Fibroblast of mammary gland (primary cell): ENCODE data around the gene PRKAG2.

Source experiments
- DNase-seq: peaks from one replicate; pipeline ENCODE4 v3.0.0-alpha.2; 2010; ENCODE audit warnings: low read depth
- H3K4me3 ChIP-seq: 2 replicates; pipeline ENCODE4 v1.5.1; 2011; ENCODE audit warnings: low read depth, mild to moderate bottlenecking, low read length, moderate library complexity; ENCODE audit not compliant: control insufficient read depth
- TF ChIP-seq, protein P1 (sequence below): conservative IDR thresholded peaks from 2 replicates; pipeline ENCODE4 v1.5.1; 2011; ENCODE audit warnings: low read depth, low read length, inconsistent platforms; ENCODE audit not compliant: control insufficient read depth, insufficient read depth

PRKAG2 gene

DNA sequence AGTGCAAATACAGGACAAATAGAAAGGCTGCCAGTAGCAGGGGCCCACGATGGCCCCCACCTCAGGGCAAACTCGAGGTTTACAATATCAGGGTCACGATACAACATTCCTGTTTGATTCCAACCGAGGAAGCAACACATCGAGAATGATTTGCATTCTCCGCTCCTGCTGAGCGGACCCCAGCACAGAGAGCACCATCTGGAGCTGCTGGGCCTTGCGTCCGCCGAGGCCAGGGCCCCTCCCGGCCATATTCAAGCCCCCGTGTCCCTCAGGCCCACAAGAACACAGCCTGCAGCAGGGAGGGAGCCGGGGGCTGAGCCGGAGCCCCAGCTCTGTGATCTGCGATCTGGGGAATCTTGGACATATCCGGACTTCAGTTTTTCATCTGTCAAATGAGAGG lies 84.3 kb downstream of the PRKAG2 start:
- no peak for DNase-seq
- TF ChIP-seq, protein P1, sequence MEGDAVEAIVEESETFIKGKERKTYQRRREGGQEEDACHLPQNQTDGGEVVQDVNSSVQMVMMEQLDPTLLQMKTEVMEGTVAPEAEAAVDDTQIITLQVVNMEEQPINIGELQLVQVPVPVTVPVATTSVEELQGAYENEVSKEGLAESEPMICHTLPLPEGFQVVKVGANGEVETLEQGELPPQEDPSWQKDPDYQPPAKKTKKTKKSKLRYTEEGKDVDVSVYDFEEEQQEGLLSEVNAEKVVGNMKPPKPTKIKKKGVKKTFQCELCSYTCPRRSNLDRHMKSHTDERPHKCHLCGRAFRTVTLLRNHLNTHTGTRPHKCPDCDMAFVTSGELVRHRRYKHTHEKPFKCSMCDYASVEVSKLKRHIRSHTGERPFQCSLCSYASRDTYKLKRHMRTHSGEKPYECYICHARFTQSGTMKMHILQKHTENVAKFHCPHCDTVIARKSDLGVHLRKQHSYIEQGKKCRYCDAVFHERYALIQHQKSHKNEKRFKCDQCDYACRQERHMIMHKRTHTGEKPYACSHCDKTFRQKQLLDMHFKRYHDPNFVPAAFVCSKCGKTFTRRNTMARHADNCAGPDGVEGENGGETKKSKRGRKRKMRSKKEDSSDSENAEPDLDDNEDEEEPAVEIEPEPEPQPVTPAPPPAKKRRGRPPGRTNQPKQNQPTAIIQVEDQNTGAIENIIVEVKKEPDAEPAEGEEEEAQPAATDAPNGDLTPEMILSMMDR, result no peak
- H3K4me3 ChIP-seq, result no peak overlapping the region

DNA sequence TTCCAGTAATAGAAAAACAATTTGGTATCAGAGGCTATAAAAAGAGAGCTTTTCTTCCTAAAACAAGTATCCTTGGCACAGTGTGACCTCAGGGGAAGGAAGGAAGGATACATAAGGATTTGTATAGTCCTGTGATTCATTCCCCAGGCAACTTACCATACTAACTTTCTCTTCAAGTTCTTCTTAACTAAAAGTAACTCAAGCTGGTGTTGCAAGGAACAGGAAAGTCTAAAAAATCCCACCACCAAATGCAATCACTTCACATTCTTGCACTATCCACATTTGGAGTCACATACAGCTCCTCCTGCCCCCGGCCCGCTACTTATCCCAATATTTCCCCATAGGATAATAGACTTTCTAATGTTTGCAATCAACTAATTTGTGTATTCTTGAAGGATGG lies 84.8 kb downstream of the PRKAG2 start:
- no peak for DNase-seq
- TF ChIP-seq, protein P1, result no peak
- H3K4me3 ChIP-seq, result no peak overlapping the region

DNA sequence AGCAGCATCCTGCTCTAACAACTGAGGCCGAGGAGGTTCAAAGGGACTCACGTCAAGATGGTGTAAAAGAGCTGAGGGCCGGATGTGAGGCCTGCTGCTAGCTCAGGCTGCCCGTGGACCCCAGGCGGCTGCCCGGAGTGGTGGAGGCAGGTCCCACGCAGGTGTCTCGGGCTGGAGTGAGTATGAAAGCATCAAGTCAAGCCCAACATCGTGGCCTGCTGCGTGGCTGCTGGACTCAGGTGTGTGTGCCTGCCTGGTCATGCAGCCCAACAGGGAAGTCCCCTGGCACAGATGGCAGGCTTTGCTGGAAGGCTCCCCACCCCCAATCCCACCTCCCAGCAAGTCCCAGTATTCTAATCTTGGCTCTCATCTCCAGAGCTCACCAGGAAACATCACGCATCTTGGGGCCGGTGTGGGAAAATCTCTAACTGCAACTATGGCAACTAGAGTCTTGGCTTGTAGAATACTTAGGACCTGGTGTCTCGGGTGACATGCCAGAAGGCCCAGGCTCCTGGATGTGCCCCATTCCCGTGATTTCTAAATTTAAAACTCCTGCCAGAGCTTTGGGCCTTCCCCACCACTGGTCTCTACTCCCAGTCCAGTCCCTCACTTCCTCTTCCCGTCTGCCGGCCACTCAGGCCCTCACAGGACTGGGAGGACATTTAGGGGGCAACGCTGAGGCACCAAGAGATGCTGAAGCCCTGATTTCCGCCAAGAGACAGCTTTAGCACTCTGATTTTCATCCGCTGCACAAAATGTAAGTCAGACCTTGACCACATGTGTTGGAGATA lies 85.9 kb downstream of the PRKAG2 start:
- H3K4me3 ChIP-seq, result no peak overlapping the region
- DNase-seq, result no peak

DNA sequence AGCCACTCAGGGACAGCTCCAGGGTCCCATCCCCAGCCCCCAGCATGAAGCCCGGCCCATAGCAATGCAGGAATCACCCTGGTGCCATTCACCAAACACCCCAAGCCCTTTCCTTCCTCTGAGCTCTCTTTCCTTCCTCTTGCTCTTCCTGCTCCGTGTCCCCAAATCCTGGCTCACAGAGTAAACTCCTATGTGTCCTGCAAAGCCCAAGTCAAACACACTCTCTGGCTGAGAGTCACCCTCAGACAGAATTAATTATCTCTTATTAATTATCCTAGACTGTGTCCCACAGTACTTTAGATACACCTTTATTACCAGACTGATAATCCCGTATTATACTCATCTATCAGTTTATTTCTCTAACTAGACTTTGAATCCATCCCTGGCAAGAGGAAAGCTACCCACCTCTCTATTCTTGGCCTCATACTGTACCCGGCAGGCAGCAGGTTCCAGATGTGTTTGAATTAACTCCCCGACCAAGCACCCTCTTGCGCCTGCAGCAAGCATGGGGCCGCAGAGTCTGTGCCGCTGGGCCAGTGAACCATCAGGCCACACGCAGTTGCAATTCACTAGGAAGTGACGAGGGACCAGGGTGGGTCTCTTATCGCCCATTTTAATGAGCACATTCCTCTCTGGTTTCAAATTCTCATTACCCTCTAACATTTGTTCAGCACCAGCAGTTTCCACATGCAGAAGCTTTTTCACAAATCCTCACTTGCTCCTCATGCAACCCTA lies 86.7 kb downstream of the PRKAG2 start:
- no peak for DNase-seq
- H3K4me3 ChIP-seq, result no peak overlapping the region
- TF ChIP-seq, protein P1, result no peak

More for the DNA sequence above, 85.9 kb downstream of the PRKAG2 start:
- TF ChIP-seq, protein P1, result no peak

DNA sequence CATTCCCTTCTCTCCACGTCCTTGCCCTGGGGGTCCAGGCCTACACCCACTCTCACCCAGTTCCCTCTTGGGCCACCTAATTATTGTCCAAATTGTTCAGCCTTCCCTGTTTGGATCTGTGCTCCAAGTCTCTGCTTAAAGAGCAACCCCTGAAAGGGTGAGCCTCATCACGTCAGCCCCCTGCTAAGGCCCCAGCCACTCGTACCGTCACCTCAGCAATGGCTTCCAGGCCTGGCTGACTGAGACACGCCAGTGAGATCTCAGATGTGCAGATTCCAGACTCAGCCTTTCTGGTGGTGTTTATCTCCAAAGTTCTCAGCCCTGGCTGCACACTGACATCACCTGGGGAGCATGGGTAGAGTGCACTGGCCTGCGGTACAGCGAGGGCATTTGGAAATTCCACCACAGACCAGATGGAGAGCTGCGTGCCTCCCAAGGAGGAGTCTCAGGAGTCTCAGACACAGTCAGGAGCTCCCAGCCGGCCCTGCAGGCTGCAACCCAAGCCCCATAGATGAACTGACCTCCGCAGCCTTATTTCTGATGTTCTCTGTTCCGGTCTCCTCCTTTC lies 87.5 kb downstream of the PRKAG2 start:
- no peak overlapping the region for H3K4me3 ChIP-seq
- TF ChIP-seq, protein P1, result no peak
- DNase-seq, result no peak

DNA sequence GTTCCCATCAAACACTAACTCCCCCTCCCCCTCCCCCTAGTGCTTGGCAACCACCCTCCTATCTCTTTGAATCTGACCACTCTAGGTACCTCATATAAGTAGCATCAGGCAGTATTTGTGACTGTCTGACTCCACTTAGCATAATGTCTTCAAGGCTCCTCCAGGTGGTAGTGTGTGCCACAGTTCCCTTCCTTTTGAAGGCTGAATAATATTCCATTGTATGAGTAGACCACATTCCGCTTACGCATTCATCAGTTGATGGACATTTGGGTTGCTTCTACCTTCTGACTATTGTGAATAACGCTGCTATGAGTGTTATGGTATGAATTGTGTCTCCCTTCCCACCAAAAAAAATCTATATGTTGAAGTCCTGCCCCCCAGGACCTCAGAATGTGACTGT lies 89.6 kb downstream of the PRKAG2 start:
- TF ChIP-seq, protein P1, result no peak
- DNase-seq, result no peak
- H3K4me3 ChIP-seq, result no peak overlapping the region
